ENCODE measurements around the gene OR6J1.
"Not testable (repeated sequence)": the region's sequence is repeated elsewhere in the genome, so short reads cannot be mapped to it uniquely, and the experiment has no call there.

OR6J1 gene

DNA sequence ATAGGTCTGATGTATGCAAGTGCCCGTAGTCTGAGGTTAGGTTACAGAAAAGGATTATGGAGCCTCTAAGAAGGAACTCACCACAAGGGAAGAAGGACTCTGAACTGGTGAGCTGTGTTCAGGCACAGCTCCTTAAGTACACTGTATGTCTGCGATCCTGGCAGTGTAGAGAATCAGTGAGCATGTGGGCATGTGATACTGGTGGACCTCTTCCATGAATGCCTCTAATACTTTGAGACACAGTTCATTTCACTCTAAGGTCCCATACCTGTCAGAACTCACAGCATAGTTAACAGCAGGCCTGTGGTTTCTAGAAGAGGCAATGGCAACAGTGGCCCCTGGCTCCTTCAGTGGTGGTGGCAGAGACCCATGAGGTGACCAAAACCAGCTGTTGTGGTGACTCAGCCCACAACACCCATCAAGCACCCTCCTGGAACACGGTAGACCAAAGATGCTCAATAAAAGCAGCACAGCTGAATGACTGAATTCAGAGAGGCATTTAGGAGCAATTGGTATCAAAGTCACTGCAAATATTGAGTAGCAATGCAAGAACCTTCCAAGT, 6.9 kb upstream of the OR6J1 start:
- no peak for DNase-seq (ENCODE audit: low read depth)

DNA sequence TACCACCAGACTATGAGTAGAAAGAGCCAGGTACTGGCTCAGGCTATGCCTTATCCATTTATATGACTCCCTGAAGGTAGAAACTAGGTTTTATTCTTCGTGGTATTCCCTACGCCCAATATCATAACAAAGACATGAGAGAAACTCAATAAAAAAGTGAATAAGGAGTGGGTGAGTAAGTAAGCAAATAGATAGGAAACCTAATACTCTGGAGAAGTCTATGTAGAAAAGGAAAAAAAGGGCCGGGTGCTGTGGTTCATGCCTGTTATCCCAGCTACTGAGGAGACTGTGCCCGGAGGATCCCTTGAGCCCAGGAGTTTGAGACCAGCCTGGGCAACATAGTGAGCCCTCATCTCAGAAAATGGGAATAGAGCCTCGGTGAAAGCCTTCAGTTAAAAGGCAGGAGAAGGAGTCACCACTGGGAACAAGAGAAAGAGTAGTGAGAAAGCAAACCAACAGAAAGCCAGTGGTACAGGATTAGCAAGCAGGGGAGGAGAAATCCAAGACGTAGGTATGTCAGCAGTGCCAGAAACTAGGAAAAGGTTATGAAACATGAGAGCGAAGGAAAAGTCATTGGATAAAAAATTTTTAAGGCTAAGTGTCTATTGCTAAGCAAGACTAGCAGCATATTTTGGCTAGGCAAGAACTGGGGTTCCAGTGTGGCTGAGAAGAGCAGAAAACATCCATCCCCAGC, 6.0 kb upstream of the OR6J1 start:
- no peak for DNase-seq (ENCODE audit: low read depth)

DNA sequence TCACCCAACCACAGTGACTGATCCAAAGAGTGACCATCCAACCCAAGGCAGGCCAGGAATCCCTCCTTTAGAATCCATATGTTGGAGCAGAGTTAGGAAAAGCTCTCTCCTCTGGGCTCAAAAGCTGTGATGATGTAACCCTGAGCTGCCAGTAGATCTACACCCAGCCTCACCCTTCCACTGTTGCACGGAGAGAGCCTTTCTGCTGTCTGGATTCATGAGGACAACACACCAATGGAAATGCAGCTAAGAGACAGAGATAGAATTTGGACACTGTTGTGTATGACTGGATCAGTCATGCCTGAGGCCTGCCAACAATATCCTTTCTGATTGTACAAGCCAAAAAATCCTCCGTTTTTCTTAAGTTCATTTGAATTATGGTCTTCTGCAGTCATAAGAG, 4.4 kb upstream of the OR6J1 start:
- no peak for DNase-seq (ENCODE audit: low read depth)

DNA sequence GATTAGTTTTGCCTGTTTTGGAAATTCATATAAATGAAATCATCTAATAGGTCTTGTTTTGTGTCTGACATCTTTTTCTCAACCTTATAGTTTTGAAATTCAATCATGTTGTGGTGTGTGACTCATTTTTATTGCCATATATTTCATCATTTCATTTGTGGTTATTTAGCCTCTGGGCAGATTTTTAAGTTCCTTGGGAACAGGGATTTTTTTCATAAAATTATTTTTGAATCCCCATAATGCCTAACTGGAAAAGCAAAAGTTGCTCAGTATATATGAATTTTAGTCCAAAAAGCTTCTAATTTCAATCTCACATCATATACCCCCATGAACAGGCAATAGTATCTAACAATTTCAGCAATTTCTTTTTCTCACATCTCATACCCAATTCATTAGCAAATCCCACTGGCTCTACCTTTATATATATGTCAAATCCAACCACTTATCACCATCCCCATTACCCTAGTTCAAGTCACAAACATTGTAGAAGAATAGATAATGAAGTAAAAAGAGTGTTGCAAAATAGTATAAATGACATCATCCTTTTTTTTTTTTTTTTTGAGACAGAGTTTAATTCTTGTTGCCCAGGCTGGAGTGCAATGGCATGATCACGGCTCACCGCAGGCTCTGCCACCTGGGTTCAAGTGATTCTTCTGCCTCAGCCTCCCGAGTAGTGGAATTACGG, 2.6 kb upstream of the OR6J1 start:
- DNase-seq (ENCODE audit: low read depth): no peak

DNA sequence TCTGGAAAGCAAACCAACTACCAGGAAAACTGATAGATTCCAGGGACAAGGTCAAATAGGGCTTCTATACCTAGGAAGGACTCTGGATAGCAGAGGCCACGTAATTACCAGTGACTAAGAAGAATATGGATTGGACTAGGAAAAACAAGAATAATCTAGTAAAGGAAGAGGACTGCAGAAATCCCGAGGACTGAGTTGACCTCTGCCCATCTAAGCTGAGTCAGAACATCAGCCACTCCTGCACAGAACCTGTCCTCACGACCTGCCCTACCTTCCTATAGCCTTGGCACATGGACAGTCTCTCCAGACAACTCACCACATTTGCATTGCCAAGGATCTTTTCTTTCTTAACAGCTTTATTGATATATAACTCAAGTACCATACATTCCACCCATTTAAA, 2.3 kb downstream of the OR6J1 start:
- DNase-seq (ENCODE audit: low read depth): no peak

DNA sequence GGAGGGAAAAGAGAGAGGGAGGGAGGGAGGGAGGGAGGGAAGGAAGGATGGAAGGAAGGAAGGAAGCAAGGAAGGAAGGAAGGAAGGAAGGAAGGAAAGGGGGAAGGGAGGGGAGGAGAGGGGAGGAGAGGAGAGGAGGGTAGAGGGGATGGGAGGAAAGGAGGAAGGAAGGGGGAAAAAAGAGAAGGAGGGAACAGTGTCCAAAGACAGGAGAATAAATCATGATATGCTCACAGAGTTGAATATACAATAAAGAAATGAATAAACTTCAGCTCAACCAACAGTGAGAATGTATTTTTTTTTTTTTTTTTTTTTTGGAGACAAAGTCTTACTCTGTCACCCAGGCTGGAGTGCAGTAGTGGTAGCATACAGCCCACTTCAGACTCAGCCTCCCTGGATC, 4.0 kb downstream of the OR6J1 start:
- DNase-seq (ENCODE audit: low read depth): no peak

DNA sequence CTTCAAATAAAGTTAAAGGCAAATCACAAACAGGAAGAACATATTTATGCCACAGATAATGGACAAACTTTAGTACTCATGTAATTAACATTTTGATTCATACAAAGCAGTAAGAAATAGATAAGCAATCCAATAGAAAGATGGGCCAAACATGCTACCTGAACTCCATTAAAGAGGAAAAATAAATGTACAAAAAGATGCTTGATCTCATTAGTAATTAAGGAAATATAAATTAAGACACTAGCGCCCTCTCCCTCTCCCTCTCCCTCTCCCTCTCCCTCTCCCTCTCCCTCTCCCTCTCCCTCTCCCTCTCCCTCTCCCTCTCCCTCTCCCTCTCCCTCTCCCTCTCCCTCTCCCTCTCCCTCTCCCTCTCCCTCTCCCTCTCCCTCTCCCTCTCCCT, 8.2 kb downstream of the OR6J1 start:
- DNase-seq (ENCODE audit: low read depth): not testable (repeated sequence)

DNA sequence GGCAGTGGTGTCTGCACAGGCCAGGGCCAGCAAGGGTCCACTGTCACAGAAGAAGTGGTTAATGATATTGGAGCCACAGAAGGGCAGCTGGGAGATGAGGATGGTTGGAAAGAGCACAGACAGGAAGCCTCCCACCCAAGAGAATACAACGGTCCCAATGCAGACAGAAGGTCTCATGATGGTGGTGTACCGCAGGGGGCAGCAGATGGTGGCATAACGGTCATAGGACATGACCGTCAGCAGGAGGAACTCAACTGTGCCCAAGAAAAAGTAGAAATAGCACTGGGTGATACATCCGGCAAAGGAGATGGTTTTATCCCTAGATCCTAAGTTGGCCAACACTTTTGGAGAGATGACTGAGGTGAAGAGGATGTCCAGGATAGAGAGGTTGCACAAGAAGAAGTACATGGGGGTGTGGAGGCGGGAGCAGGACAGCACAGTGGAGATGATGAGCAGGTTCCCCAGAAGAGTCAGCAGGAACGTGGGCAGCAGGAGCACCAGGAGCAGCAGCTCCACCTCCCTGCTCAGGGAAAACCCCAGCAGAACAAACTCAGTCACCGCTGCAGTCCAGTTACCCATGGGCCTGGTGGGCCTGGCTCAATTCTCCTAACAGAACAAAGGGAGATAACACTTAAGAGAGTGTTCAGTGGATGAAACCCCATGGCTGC, 9.8 kb downstream of the OR6J1 start:
- no peak for DNase-seq (ENCODE audit: low read depth)

DNA sequence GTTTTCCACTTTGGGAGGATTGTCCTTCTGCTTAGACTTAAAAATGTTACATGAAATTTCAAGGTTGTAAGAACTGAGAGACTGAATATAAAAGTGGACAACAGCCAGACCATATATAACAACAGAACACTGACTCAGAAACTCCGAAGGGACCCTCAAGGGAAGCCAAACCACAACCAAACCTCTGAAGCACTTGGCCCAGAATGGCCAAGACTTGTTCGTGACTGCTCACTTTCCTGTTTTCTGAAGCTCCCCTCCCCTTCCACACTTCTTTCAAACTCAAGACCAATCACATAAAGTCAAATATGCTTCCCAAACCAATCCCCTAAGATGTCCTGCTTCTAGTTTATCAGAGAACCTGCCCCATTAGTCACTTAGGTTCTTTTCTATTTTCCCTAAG, 13.7 kb downstream of the OR6J1 start:
- DNase-seq (ENCODE audit: low read depth): no peak

DNA sequence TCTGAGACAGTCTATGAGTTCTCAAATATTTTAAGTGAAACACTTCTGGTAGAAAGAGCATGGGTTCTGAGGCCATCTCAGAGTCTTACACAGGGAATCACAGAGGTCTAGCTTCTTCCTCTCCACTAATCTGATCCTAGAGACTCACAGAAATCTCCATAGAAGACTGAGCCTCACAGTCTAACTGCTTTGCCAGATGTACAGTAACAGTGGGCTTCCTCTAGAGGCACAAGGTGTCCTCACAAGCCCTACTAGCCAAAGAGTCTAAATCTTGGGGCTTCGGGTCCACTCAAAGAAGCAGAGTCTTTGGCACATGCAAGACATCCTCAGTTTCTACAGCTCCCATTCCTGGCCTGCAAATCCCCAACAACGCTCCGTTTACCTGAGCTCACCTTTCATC, 14.1 kb downstream of the OR6J1 start:
- no peak for DNase-seq (ENCODE audit: low read depth)

DNA sequence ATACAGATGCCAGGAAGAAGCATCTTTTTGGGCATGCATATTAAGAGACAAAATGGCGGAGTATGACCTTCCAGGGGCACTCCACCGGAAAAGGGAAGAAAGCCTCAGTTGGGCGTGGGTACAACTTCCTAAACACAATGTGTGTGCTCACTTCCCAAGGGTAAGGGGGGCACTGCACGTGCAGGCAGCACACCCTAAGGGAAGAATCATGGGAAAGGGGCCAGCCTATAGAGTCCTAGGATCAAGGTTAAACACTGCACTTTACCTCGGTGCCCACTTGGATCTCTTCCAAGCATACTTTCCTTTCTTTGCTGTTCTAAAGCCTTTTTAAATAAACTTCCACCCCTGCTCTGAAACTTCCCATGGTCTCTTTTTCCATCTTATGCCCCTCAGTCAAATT, 14.8 kb downstream of the OR6J1 start:
- DNase-seq (ENCODE audit: low read depth): no peak

DNA sequence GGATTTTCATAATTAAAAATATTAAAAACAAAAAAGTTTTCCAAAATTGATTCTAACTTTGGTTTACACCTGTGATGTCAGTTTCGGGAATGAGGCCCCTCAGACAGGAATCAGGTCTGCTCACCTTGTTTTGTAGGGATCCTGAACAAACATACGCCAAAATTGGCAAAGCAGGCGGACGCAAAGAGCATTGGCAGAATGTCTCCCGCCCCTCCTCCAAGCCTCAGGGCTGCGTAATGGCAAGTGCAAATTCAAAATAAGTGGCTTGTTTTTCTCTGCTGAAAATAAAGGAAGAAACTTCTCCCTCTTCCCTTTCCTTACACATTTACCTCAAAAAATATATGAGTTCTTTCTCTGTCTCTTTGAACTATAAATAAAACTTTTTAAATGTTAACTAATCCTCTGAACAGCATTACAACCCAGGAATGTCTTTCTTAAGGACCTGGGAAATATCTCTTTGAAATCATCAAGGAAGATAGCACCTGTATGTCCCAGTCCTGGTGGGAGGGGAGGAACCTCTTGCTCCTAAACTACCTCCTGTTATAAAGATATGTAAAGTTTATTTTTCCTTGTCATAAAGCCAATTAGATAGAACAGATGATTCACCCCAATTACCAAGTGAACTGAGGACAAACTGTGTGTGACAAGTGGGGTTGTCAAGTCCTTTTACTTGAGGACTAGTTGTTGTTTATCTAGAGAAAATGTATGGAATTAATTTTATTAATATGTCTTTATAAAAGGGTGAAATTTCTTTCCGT, 16.5 kb downstream of the OR6J1 start:
- no peak for DNase-seq (ENCODE audit: low read depth)

DNA sequence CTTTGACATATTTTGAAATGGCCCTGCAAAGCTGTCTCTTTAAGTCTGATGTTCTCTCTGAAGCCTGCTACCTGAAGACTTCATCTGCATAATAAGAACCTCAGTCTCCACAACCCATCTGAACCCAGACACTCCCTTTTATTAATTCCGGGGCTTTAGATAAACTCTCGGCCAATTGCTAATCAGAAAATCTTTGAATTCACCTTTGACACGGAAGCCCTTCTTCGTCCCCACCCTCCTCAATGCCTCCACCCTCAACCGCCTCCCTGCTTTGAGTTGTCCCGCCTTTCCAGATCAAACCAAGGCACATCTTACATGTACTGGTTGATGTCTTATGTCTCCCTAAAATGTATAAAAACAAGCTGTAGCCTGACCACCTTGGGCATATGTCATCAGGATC, 17.6 kb downstream of the OR6J1 start:
- DNase-seq (ENCODE audit: low read depth): no peak

DNA sequence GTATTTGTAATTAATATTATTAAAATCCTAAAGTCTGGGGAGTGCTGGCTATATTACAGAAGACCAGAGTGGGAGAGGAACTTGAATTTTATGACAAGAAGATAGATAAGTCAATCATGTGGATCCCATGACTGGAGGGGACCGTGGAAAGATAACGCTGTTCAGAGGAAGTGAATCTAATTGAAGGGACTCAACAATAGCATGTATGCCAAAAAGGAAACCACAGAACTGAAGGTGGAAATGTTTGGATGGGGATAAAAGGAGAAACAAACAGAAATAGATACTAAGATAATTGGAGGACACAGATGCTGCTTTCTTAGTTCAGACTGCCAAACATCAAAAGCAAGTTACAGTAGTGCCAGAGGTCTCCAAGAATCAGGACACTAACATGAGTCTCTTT, 21.1 kb downstream of the OR6J1 start:
- DNase-seq (ENCODE audit: low read depth): no peak

DNA sequence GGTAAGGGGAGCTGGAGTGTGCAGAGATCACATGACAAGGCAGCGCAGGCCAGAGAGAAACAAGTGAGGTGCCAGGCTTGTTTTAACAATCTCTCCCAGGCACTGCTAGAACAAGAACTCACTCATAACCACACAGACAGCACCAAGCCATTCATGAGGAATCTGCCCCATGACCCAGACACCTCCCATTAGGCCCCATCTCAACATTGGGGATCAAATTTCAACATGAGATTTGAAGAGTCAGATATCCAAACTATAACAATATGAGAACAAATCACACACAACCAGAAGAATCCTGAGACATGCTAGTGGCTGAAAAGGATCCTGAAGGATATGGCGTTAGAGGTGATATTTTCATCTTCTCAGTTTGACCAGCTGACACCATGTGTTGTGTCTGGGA, 21.9 kb downstream of the OR6J1 start:
- DNase-seq (ENCODE audit: low read depth): peak; percentile 38

DNA sequence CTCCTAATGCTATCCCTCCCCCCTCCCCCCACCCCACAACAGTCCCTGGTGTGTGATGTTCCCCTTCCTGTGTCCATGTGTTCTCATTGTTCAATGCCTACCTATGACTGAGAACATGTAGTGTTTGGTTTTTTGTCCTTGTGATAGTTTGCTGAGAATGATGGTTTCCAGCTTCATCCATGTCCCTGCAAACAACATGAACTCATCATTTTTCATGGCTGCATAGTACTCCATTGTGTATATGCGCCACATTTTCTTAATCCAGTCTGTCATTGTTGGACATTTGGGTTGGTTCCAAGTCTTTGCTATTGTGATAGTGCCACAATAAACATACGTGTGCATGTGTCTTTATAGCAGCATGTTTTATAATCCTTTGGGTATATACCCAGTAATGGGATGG, 28.4 kb downstream of the OR6J1 start:
- not testable (repeated sequence) for DNase-seq (ENCODE audit: low read depth)

DNA sequence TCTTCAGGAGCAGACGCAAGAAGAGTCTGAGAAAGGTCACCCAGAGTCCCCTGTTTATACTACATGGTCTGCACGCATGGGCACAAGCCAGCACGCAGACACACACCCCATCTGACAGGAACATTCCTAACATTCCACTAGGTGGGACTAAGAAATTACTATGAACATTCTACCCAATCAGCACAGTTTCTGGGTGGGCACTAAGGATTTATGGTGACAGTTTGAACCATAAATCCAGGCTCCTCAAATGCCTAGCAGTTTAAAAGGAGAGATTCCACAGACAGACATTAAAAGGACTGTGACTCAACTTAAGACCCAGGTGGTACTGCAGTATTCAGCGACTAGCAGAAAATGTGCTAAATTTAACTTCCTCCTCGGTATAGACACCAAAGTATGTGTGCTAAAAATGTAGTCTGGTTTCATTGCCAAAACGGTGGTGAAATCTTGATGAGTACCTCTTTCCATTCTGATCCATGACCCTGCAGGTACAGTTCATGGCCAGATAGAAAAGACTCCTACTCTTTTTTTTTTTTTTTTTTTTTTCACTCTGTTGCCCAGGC, 29.8 kb downstream of the OR6J1 start:
- peak; percentile 99 for DNase-seq (ENCODE audit: low read depth)

DNA sequence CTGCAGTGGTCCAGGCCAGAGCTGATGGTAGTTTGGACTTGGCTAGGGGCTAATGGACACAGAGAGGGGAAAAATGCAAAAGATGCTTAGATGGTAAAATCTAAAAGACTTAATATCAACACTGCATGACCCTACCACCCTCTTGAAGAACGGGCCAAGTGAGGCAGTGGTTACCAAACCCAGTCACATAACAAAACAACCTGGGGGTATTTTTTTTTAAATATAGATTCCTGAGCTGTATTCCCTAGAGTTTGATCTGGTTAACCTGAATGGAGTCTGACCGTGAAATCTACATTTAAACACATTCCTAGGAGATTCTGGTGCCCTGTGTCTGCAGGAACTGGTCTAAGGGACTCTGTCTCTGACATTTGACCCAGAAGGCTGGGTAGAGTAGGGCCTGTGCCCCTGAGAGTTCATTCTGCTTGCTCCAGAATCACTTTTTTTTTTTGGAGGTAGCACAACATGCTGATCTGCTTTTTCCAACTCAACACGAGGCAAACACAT, 30.4 kb downstream of the OR6J1 start:
- no peak for DNase-seq (ENCODE audit: low read depth)

DNA sequence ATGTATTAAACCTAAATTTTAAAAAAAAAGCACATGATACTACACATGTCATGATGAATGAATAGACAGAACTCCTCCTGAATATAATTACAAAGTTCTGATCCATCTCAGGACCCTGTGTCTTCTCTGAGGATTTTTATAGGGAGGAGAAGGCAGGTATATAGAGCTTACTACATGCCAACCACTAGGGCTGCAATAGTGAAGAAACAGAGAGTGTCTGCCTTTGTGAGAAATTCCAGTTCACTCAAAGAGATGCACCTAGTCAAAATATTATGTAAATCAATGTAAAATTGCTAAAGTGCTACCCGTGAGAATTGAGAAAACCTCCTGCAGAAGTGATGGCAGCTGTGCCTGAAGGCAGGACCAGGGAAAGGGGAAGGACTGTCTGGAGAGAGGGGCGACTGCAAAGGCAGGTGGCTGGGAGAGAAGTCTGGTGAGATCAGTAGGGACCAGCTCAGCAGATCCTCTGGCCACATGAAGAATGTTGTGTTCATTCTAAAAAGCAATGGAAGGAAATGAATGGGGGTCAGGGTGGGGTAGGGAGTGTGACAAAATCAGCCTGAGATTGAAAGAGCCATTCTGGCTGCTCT, 31.0 kb downstream of the OR6J1 start:
- no peak for DNase-seq (ENCODE audit: low read depth)

DNA sequence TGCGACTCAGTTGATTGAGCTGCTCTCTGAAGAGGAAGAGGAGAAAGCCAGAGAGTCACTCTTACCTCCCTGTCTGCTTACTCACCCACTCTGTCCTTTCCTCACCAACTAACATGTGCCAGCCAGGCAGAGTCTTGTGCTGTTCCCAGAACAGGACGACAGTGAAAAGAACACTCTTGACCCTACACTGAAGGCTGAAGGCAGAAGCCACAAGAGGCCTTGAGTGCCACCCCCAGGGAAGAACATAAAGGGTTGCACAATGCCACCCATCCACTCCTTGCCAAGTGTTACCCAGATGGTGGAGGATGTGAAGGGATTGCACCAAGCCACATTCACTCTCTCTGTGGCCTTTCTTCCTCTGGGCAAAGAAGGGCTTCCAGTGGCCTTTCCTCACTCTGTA, 33.2 kb downstream of the OR6J1 start:
- no peak for DNase-seq (ENCODE audit: low read depth)

DNA sequence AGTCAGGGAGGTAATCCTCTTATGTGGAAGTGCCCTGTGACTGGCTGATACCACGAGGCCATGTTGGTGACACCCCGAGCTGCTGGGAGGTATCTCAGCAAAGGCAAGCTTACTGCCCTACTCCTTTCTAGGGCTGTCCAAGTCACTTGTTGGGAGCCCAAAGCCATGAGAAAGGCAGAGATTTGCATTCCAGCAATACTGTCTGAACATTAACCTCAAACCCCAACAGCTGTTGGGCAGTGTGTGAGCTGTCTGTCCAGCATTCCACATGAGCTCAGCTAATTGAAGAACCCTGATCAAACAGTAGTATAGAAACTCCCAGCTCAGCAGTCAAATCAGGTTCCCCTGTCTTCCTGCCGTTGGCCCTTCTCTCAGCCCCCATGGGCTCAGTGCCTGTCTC, 36.9 kb downstream of the OR6J1 start:
- DNase-seq (ENCODE audit: low read depth): no peak

DNA sequence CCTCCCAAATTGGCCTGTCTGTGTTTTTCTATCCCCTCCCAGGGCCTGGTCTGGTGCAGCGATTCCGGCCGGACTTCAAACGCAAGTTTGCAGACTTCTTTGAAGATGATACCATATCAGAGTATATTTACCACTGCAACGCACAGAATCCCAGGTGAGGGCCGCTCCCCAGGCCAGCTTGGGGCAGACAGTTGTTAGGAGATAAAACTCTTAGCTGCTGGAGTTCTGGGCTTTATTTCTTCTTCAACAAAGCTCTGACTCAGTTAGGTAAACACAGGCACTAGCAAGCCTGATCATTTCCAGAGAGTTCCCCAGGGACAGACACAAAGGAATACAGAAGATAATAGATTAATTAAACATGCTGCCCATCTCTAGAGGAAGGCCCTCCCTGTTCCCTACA, 37.8 kb downstream of the OR6J1 start:
- no peak for DNase-seq (ENCODE audit: low read depth)

All from HS-27A (cell line).